Measurements from ENCODE around the gene CAMTA1. TPM values are rescaled to one million over a fixed set of nuclear protein-coding genes. Genes with fewer than 3 reads are reported as not detected.
"Not testable (repeated sequence)": the region's sequence is repeated elsewhere in the genome, so short reads cannot be mapped to it uniquely, and the experiment has no call there.

The CAMTA1 gene
- polyA plus RNA-seq, 2 donors: 61.1 to 75.0 TPM

- H3K9me3 ChIP-seq (ENCODE audit: control insufficient read depth in 2 of 2, insufficient read depth in 1 of 2, low read depth in 1 of 2, low read length in 1 of 2); H3K27ac ChIP-seq (ENCODE audit: low read depth in 2 of 2, low read length in 1 of 2); H3K27me3 ChIP-seq (ENCODE audit: control insufficient read depth in 1 of 2, insufficient read depth in 2 of 2, low read length in 2 of 2); H3K4me3 ChIP-seq (ENCODE audit: low read depth in 1 of 2, low read length in 2 of 2); H3K4me1 ChIP-seq (ENCODE audit: control insufficient read depth in 2 of 2, insufficient read depth in 2 of 2, low read length in 1 of 2); H3K36me3 ChIP-seq (ENCODE audit: control insufficient read depth in 2 of 2, insufficient read depth in 2 of 2, low read length in 1 of 2): not testable (repeated sequence)
- WGBS, 2 donors: 76 to 84% methylated on average over 5 of the region's 5 CpGs
Measured at GRCh38 chr1:7693037-7693436, 907.8 kb downstream of the CAMTA1 start.

DNA sequence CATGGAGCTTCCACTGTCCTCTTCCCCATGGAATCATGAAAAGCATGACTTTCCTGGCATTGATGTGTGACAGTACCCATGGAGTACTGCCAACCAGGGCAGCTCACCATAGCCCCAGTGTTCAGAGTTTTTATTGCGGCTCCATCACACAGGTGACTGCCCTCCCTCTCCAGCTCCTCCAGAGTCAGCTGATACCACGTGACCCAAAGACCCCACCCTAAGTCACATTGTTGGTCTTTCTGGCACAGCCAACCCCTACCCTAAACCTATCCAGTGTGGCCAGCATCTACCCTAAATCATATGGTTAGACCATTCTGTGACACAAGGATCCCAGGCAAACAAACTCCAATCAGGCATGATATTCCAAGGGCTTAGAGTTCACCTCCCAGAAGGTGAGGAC lies 908.4 kb downstream of the CAMTA1 start:
- Histone ChIP-seq H3K9me3 (ENCODE audit: control insufficient read depth in 2 of 2, insufficient read depth in 1 of 2, low read depth in 1 of 2, low read length in 1 of 2) (peaks cover 2 to 10% of the 10 kb centered on the region in 2 donors), H3K36me3 (ENCODE audit: control insufficient read depth in 2 of 2, insufficient read depth in 2 of 2, low read length in 1 of 2) (no peaks in the 10 kb centered on the region), H3K4me3 (ENCODE audit: low read depth in 1 of 2, low read length in 2 of 2) (no peak overlapping the region), H3K27ac (ENCODE audit: low read depth in 2 of 2, low read length in 1 of 2) (no peak overlapping the region), H3K4me1 (ENCODE audit: control insufficient read depth in 2 of 2, insufficient read depth in 2 of 2, low read length in 1 of 2) (no peaks in the 10 kb centered on the region), H3K27me3 (ENCODE audit: control insufficient read depth in 1 of 2, insufficient read depth in 2 of 2, low read length in 2 of 2) (no peaks in the 10 kb centered on the region)
- 23 to 47% methylated on average over 2 of the region's 2 CpGs for WGBS, 2 donors

- no peak overlapping the region for H3K4me3 ChIP-seq (ENCODE audit: low read depth in 1 of 2, low read length in 2 of 2)
- H3K4me1 ChIP-seq (ENCODE audit: control insufficient read depth in 2 of 2, insufficient read depth in 2 of 2, low read length in 1 of 2): no peaks in the 10 kb centered on the region
- peaks cover 2 to 10% of the 10 kb centered on the region in 2 donors for H3K9me3 ChIP-seq (ENCODE audit: control insufficient read depth in 2 of 2, insufficient read depth in 1 of 2, low read depth in 1 of 2, low read length in 1 of 2)
- WGBS, 2 donors: 66 to 72% methylated on average over 17 of the region's 17 CpGs
- no peaks in the 10 kb centered on the region for H3K27me3 ChIP-seq (ENCODE audit: control insufficient read depth in 1 of 2, insufficient read depth in 2 of 2, low read length in 2 of 2)
- no peak overlapping the region for H3K27ac ChIP-seq (ENCODE audit: low read depth in 2 of 2, low read length in 1 of 2)
- H3K36me3 ChIP-seq (ENCODE audit: control insufficient read depth in 2 of 2, insufficient read depth in 2 of 2, low read length in 1 of 2): no peaks in the 10 kb centered on the region
Measured at GRCh38 chr1:7694600-7695496, 909.6 kb downstream of the CAMTA1 start.

DNA sequence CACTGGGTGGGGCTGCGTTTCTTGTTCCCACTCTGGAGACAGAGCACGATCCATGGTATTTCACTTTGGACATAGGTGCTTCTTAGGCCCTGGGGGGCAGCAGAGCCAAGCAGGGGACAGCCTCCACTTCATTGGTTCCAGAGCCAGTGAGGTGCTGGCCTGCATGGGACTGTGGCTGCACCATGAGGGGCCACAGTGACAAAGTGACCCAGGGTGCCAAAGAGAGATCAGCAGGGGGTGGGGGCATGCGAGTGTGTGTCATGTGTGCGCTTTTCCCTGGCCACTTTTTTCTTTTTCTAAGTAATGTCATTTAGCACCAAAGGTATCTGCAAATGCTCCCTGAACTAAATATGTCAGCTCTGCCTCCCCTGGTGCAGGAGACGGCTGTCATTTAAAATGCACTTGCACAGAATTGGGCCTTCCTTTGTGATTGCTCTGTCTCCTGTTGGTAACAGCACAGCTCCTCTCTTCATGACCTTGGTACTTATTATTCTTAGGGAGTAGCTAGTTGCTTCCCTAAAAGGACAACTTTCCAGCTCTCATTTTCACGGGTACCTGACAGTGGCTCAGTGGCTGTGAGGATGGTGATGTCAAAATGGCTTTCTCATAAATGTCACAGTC lies 910.4 kb downstream of the CAMTA1 start:
- Histone ChIP-seq H3K4me3 (ENCODE audit: low read depth in 1 of 2, low read length in 2 of 2) (no peak overlapping the region), H3K4me1 (ENCODE audit: control insufficient read depth in 2 of 2, insufficient read depth in 2 of 2, low read length in 1 of 2) (no peaks in the 10 kb centered on the region), H3K9me3 (ENCODE audit: control insufficient read depth in 2 of 2, insufficient read depth in 1 of 2, low read depth in 1 of 2, low read length in 1 of 2) (peaks cover 2 to 10% of the 10 kb centered on the region in 2 donors), H3K36me3 (ENCODE audit: control insufficient read depth in 2 of 2, insufficient read depth in 2 of 2, low read length in 1 of 2) (no peaks in the 10 kb centered on the region), H3K27me3 (ENCODE audit: control insufficient read depth in 1 of 2, insufficient read depth in 2 of 2, low read length in 2 of 2) (no peaks in the 10 kb centered on the region), H3K27ac (ENCODE audit: low read depth in 2 of 2, low read length in 1 of 2) (no peak overlapping the region)
- WGBS, 2 donors: 70 to 75% methylated on average over 6 of the region's 6 CpGs

- WGBS, 2 donors: 82 to 89% methylated on average over 7 of the region's 7 CpGs
- H3K27me3 ChIP-seq (ENCODE audit: control insufficient read depth in 1 of 2, insufficient read depth in 2 of 2, low read length in 2 of 2): no peaks in the 10 kb centered on the region
- no peak overlapping the region for H3K4me3 ChIP-seq (ENCODE audit: low read depth in 1 of 2, low read length in 2 of 2)
- no peaks in the 10 kb centered on the region for H3K4me1 ChIP-seq (ENCODE audit: control insufficient read depth in 2 of 2, insufficient read depth in 2 of 2, low read length in 1 of 2)
- H3K36me3 ChIP-seq (ENCODE audit: control insufficient read depth in 2 of 2, insufficient read depth in 2 of 2, low read length in 1 of 2): no peaks in the 10 kb centered on the region
- H3K9me3 ChIP-seq (ENCODE audit: control insufficient read depth in 2 of 2, insufficient read depth in 1 of 2, low read depth in 1 of 2, low read length in 1 of 2): peaks cover 1 to 2% of the 10 kb centered on the region in 2 donors
- H3K27ac ChIP-seq (ENCODE audit: low read depth in 2 of 2, low read length in 1 of 2): no peak overlapping the region
Measured at GRCh38 chr1:7698641-7699040, 913.4 kb downstream of the CAMTA1 start.

- 18 to 29% methylated on average over 5 of the region's 5 CpGs for WGBS, 2 donors
- no peaks in the 10 kb centered on the region for H3K9me3 ChIP-seq (ENCODE audit: control insufficient read depth in 2 of 2, insufficient read depth in 1 of 2, low read depth in 1 of 2, low read length in 1 of 2)
- no peak overlapping the region for H3K4me3 ChIP-seq (ENCODE audit: low read depth in 1 of 2, low read length in 2 of 2)
- H3K27me3 ChIP-seq (ENCODE audit: control insufficient read depth in 1 of 2, insufficient read depth in 2 of 2, low read length in 2 of 2): no peaks in the 10 kb centered on the region
- H3K4me1 ChIP-seq (ENCODE audit: control insufficient read depth in 2 of 2, insufficient read depth in 2 of 2, low read length in 1 of 2): peaks cover 0 to 7% of the 10 kb centered on the region in 2 donors
- no peaks in the 10 kb centered on the region for H3K36me3 ChIP-seq (ENCODE audit: control insufficient read depth in 2 of 2, insufficient read depth in 2 of 2, low read length in 1 of 2)
- H3K27ac ChIP-seq (ENCODE audit: low read depth in 2 of 2, low read length in 1 of 2): no peak overlapping the region
Measured at GRCh38 chr1:7702365-7702764, 917.1 kb downstream of the CAMTA1 start.

- H3K27me3 ChIP-seq (ENCODE audit: control insufficient read depth in 1 of 2, insufficient read depth in 2 of 2, low read length in 2 of 2): no peaks in the 10 kb centered on the region
- peaks cover 0 to 7% of the 10 kb centered on the region in 2 donors for H3K4me1 ChIP-seq (ENCODE audit: control insufficient read depth in 2 of 2, insufficient read depth in 2 of 2, low read length in 1 of 2)
- no peak overlapping the region for H3K27ac ChIP-seq (ENCODE audit: low read depth in 2 of 2, low read length in 1 of 2)
- H3K4me3 ChIP-seq (ENCODE audit: low read depth in 1 of 2, low read length in 2 of 2): peak overlapping the region in 1 of 2 donors; percentile 47
- no peaks in the 10 kb centered on the region for H3K9me3 ChIP-seq (ENCODE audit: control insufficient read depth in 2 of 2, insufficient read depth in 1 of 2, low read depth in 1 of 2, low read length in 1 of 2)
- no peaks in the 10 kb centered on the region for H3K36me3 ChIP-seq (ENCODE audit: control insufficient read depth in 2 of 2, insufficient read depth in 2 of 2, low read length in 1 of 2)
- 8 to 10% methylated on average over 43 to 60 of the region's 60 CpGs for WGBS, 2 donors
Measured at GRCh38 chr1:7703321-7704213, 918.3 kb downstream of the CAMTA1 start.

DNA sequence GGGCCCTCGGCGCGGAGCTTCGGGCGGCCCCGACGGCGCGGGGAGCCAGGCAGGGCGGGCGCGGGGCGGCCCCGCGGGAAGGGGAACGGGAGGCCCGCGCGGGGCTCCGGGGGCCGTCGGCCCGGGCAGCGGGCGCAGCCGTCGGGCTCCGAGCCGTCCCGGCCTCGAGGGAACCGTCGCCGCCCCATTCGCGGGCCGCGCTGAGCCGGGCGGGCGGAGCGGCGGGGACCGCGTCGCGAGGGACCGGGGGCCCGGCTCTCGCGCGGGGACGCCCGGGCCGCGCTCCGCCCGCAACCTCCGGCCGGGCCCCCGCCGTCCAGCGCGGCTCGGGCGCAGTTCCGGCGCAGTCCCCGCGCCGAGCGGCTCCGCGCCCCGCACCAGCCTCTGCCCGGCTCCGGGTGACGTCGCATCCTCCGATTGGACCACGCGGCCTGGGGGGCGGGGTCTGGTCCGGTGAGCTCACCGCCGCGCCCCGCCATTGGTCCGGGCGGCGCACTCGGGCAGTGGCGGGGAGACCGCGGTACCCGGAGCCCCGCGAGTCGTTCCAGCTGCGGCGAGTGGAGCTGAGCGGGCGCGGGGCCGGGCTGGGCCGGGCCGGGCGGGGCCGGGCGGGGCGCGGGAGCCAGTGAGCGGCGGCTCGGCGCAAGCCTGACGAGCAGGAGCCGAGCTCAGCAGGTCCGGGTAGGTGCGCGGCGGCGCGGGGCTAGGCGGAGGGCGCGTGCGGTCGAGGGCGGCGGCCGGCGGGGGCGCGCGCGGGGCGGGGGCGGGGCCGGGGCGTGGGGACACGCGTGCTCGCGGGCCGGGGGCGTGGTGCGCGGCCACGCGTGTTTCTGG lies 919.2 kb downstream of the CAMTA1 start:
- H3K9me3 ChIP-seq (ENCODE audit: control insufficient read depth in 2 of 2, insufficient read depth in 1 of 2, low read depth in 1 of 2, low read length in 1 of 2): no peaks in the 10 kb centered on the region
- no peaks in the 10 kb centered on the region for H3K36me3 ChIP-seq (ENCODE audit: control insufficient read depth in 2 of 2, insufficient read depth in 2 of 2, low read length in 1 of 2)
- 1 to 2% methylated on average over 67 to 151 of the region's 151 CpGs for WGBS, 2 donors
- H3K27ac ChIP-seq (ENCODE audit: low read depth in 2 of 2, low read length in 1 of 2): peak overlapping the region; percentile 1 to 56
- H3K4me1 ChIP-seq (ENCODE audit: control insufficient read depth in 2 of 2, insufficient read depth in 2 of 2, low read length in 1 of 2): peaks cover 0 to 7% of the 10 kb centered on the region in 2 donors
- H3K27me3 ChIP-seq (ENCODE audit: control insufficient read depth in 1 of 2, insufficient read depth in 2 of 2, low read length in 2 of 2): no peaks in the 10 kb centered on the region
- H3K4me3 ChIP-seq (ENCODE audit: low read depth in 1 of 2, low read length in 2 of 2): peak overlapping the region; percentile 47 to 58
